ENCODE data around the gene CLTCL1.
"Not testable (repeated sequence)": the region's sequence is repeated elsewhere in the genome, so short reads cannot be mapped to it uniquely, and the experiment has no call there.

Gene CLTCL1

GRCh38 chr22:19291580-19292457 lies at the start of gene CLTCL1:
CLTCL1 (minus strand) TSS chr22:19291719; CDS start chr22:19291641, 78 bp downstream.
- peak in 1 of 2 donors; percentile 63 for DNase-seq

GRCh38 chr22:19337137-19337536 lies 45.6 kb upstream of the CLTCL1 start:
- no peak for DNase-seq

- no peak for DNase-seq
Measured at GRCh38 chr22:19336133-19337075, 44.9 kb upstream of the CLTCL1 start.

GRCh38 chr22:19331975-19332374 lies 40.5 kb upstream of the CLTCL1 start:
- no peak for DNase-seq

- DNase-seq: no peak
Measured at GRCh38 chr22:19331474-19331873, 40.0 kb upstream of the CLTCL1 start.

GRCh38 chr22:19330865-19331418 lies 39.4 kb upstream of the CLTCL1 start:
- no peak for DNase-seq

- not testable (repeated sequence) for DNase-seq
Measured at GRCh38 chr22:19330205-19330604, 38.7 kb upstream of the CLTCL1 start.

- DNase-seq: no peak
Measured at GRCh38 chr22:19329454-19329853, 37.9 kb upstream of the CLTCL1 start.

GRCh38 chr22:19325296-19325948 lies 33.9 kb upstream of the CLTCL1 start:
- no peak for DNase-seq

GRCh38 chr22:19323420-19323819 lies 31.9 kb upstream of the CLTCL1 start:
- not testable (repeated sequence) for DNase-seq

- no peak for DNase-seq
Measured at GRCh38 chr22:19321757-19322156, 30.2 kb upstream of the CLTCL1 start.

- not testable (repeated sequence) for DNase-seq
Measured at GRCh38 chr22:19320136-19320535, 28.6 kb upstream of the CLTCL1 start.

GRCh38 chr22:19319281-19319680 lies 27.8 kb upstream of the CLTCL1 start:
- DNase-seq: no peak

- no peak for DNase-seq
Measured at GRCh38 chr22:19317865-19318264, 26.3 kb upstream of the CLTCL1 start.

GRCh38 chr22:19307872-19308271 lies 16.4 kb upstream of the CLTCL1 start:
- DNase-seq: no peak

- DNase-seq: not testable (repeated sequence)
Measured at GRCh38 chr22:19306535-19306934, 15.0 kb upstream of the CLTCL1 start.

GRCh38 chr22:19304547-19304946 lies 13.0 kb upstream of the CLTCL1 start:
- no peak for DNase-seq

- DNase-seq: no peak
Measured at GRCh38 chr22:19303785-19304184, 12.3 kb upstream of the CLTCL1 start.

GRCh38 chr22:19295733-19296132 lies 4.2 kb upstream of the CLTCL1 start:
- no peak for DNase-seq

GRCh38 chr22:19292458-19293230 lies 1.1 kb upstream of the CLTCL1 start:
- DNase-seq: no peak

GRCh38 chr22:19291218-19291579 lies 320 bp downstream of the CLTCL1 start:
- no peak for DNase-seq
